ENCODE data around the gene NTRK2.

- TF ChIP-seq CTCF (IDR thresholded peaks at IDR 0.05; ENCODE audit: insufficient read depth, low read depth, low read length): no peak
- TF ChIP-seq EZH2 (IDR thresholded peaks at IDR 0.05; ENCODE audit: insufficient read depth, low read length): no peak
Measured at GRCh38 chr9:85067792-85068191, 398.3 kb downstream of the NTRK2 start.
